Tibial nerve (tissue), 4 donors: ENCODE results near the gene USE1.

Source experiments
- EP300 ChIP-seq, 2 donors: sonication (generic); formaldehyde crosslinking; IDR thresholded peaks; one replicate each; pipeline ENCODE4 v1.6.1; 2017; ENCODE audit warnings: antibody characterized with exemption in 2 of 2, mild to moderate bottlenecking in 1 of 2
- POLR2A ChIP-seq, 2 donors: fragments of 450-650 bp; IDR thresholded peaks; one replicate each; pipeline ENCODE4 v1.6.1; 2017; ENCODE audit warnings: antibody characterized with exemption in 2 of 2, mild to moderate bottlenecking in 2 of 2, moderate library complexity in 2 of 2
- TF ChIP-seq, protein P1 (sequence below), 5 experiments: fragments of 200-600 bp in 3 of 5; fragments of 450-650 bp in 2 of 5; sonication (generic) in 3 of 5; IDR thresholded peaks; one replicate each; pipeline ENCODE4 v1.5.1; 2016 to 2019; ENCODE audit warnings: antibody characterized with exemption in 5 of 5, mild to moderate bottlenecking in 3 of 5, moderate library complexity in 2 of 5

GRCh38 chr19:17259934-17260333 lies 44.8 kb downstream of the USE1 start:
- TF ChIP-seq, protein P1, sequence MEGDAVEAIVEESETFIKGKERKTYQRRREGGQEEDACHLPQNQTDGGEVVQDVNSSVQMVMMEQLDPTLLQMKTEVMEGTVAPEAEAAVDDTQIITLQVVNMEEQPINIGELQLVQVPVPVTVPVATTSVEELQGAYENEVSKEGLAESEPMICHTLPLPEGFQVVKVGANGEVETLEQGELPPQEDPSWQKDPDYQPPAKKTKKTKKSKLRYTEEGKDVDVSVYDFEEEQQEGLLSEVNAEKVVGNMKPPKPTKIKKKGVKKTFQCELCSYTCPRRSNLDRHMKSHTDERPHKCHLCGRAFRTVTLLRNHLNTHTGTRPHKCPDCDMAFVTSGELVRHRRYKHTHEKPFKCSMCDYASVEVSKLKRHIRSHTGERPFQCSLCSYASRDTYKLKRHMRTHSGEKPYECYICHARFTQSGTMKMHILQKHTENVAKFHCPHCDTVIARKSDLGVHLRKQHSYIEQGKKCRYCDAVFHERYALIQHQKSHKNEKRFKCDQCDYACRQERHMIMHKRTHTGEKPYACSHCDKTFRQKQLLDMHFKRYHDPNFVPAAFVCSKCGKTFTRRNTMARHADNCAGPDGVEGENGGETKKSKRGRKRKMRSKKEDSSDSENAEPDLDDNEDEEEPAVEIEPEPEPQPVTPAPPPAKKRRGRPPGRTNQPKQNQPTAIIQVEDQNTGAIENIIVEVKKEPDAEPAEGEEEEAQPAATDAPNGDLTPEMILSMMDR (IDR thresholded peaks at IDR 0.05): no peak
- no peak for TF ChIP-seq POLR2A (IDR thresholded peaks at IDR 0.05)
- TF ChIP-seq EP300 (IDR thresholded peaks at IDR 0.05): no peak
